OCI-LY1 (cell line): ENCODE results near the gene KIZ.

ENCODE experiments used
- CTCF ChIP-seq: fragments of 200-600 bp; sonication (generic), shearing (Covaris generic); IDR thresholded peaks from 2 replicates; pipeline ENCODE4 v1.5.1; 2017; ENCODE audit warnings: mild to moderate bottlenecking, antibody characterized with exemption, low read length, moderate library complexity, mixed read lengths
- EZH2 ChIP-seq: fragments of 200-600 bp; sonication (generic), shearing (Covaris generic); IDR thresholded peaks from 2 replicates; pipeline ENCODE4 v1.8.0; 2017; ENCODE audit warnings: borderline replicate concordance, mixed run types, mild to moderate bottlenecking, antibody characterized with exemption, low read length, moderate library complexity, mixed read lengths

DNA sequence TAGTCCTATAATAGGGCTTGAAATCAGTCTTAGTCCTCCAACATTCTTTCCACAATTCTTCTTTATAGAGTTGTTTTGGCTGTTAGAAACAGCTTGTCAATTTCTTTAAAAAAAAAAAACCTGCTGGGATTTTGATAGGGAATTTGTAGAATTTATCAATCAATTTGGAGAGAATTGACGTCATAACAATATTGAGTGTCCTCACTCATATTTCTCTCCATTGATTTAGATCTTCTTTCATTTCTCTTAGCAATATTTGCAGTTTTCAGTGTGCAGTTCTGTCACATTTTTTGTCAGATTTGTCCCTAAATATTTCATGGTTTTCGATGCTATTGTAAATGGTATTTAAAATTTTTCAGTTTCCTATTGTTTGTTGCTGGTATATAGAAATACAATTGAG lies 14.5 kb upstream of the KIZ start:
- TF ChIP-seq CTCF: no peak
- no peak for TF ChIP-seq EZH2
